Measurements from ENCODE around the gene CTNNBL1.

The CTNNBL1 gene

DNA sequence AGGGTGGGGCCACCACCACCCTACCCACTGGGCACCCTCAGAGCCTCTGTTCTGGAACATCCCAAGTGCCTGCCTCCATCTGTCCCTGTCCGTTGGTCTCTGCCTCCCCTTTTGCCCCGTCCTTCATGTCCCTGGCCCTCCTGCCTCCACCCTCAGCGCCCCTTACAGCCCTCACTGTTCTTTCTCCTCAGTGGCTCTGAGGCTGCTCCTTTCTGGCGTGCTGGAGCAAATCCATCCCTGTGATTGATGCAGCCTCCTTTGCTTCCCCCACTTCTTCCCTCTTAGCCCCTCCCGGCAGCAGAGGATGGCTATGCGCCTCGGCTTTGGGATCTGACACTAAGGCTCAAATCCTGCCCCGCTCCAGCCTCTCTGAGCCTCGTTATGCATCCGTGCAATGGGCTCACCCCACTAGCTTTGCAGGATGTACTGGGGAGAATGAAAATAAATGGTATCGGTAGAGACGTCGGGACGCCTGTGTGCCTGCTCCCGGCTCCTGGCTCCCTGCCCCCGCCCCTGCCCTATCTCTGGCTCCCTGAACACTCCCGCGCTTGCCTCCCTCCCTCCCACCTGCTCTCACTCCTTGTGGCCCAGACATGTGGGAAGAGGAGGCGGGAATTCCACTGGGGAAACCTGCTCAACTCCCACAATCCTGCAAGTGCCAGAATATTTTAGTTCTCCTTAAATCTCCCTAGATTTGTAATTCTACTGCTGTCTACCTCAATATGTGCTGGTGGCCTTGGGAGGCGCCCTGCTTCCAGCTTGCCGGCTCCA, 222.2 kb downstream of the CTNNBL1 start:
- H3K9ac ChIP-seq: no peak overlapping the region
- peaks cover 4% of the 10 kb centered on the region for H3K27me3 ChIP-seq (ENCODE audit: control insufficient read depth, insufficient read depth, low read length)
- H3K27ac ChIP-seq: no peak overlapping the region
- no peaks in the 10 kb centered on the region for H3K36me3 ChIP-seq (ENCODE audit: control insufficient read depth, insufficient read depth, low read length)
- no peaks in the 10 kb centered on the region for H3K4me1 ChIP-seq
- H2AFZ ChIP-seq: no peak overlapping the region
- no peaks in the 10 kb centered on the region for H3K9me3 ChIP-seq (ENCODE audit: control insufficient read depth, low read length)
- H3K79me2 ChIP-seq: no peaks in the 10 kb centered on the region
- TF ChIP-seq, protein P1, sequence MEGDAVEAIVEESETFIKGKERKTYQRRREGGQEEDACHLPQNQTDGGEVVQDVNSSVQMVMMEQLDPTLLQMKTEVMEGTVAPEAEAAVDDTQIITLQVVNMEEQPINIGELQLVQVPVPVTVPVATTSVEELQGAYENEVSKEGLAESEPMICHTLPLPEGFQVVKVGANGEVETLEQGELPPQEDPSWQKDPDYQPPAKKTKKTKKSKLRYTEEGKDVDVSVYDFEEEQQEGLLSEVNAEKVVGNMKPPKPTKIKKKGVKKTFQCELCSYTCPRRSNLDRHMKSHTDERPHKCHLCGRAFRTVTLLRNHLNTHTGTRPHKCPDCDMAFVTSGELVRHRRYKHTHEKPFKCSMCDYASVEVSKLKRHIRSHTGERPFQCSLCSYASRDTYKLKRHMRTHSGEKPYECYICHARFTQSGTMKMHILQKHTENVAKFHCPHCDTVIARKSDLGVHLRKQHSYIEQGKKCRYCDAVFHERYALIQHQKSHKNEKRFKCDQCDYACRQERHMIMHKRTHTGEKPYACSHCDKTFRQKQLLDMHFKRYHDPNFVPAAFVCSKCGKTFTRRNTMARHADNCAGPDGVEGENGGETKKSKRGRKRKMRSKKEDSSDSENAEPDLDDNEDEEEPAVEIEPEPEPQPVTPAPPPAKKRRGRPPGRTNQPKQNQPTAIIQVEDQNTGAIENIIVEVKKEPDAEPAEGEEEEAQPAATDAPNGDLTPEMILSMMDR (IDR thresholded peaks at IDR 0.05): no peak
- no peak overlapping the region for H3K4me2 ChIP-seq (ENCODE audit: low read length)
- H3K4me3 ChIP-seq (ENCODE audit: low read depth, low read length): no peak overlapping the region

DNA sequence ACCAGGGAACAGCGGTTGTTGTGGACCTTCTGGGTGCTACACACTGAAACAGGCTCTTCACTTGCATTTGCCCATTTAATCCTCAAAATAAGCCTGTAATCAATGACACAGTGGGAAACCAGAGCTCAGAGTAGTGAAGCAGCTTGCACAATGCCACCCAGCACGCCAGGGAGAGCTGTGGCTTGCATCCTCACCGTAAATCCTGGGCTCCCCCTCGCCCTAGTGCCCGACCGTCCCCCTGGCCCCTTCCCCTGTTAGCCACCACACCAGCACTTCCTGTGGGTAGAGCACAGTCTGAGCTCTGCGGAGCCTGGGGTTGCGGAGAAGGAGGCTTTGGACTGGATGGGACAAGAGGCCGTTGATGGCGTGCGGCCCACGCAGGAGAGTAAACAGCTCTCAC, 223.6 kb downstream of the CTNNBL1 start:
- H3K27ac ChIP-seq: no peak overlapping the region
- no peaks in the 10 kb centered on the region for H3K27me3 ChIP-seq (ENCODE audit: control insufficient read depth, insufficient read depth, low read length)
- no peaks in the 10 kb centered on the region for H3K36me3 ChIP-seq (ENCODE audit: control insufficient read depth, insufficient read depth, low read length)
- no peak overlapping the region for H2AFZ ChIP-seq
- TF ChIP-seq, protein P1 (IDR thresholded peaks at IDR 0.05): no peak
- no peaks in the 10 kb centered on the region for H3K79me2 ChIP-seq
- H3K4me2 ChIP-seq (ENCODE audit: low read length): no peak overlapping the region
- H3K4me3 ChIP-seq (ENCODE audit: low read depth, low read length): no peak overlapping the region
- H3K9me3 ChIP-seq (ENCODE audit: control insufficient read depth, low read length): no peaks in the 10 kb centered on the region
- H3K9ac ChIP-seq: no peak overlapping the region
- no peaks in the 10 kb centered on the region for H3K4me1 ChIP-seq

DNA sequence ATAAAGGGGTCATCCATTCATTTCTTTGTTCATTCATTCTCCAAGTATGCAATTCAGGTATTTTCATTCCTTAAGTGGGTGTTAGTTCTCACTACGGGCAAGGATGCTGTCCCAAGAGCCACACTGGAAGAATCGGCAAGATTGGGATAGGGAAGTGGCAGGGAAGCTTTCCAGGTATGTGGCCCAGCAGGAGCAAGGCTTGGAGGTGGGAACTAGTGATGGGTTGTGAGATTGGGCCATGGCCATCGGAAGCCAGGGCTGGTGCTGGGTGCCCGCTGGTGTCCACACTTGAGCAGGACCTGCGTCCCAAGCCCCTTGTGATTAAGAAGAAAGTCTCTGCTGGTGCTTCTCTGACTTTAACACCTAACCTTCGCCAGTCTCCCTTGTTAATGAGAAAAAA, 224.2 kb downstream of the CTNNBL1 start:
- Histone ChIP-seq H3K9ac (no peak overlapping the region), H3K79me2 (no peaks in the 10 kb centered on the region), H3K27ac (no peak overlapping the region), H3K9me3 (ENCODE audit: control insufficient read depth, low read length) (no peaks in the 10 kb centered on the region), H3K36me3 (ENCODE audit: control insufficient read depth, insufficient read depth, low read length) (no peaks in the 10 kb centered on the region), H3K4me3 (ENCODE audit: low read depth, low read length) (no peak overlapping the region), H3K4me2 (ENCODE audit: low read length) (no peak overlapping the region), H3K4me1 (no peaks in the 10 kb centered on the region), H3K27me3 (ENCODE audit: control insufficient read depth, insufficient read depth, low read length) (no peaks in the 10 kb centered on the region), H2AFZ (no peak overlapping the region)
- TF ChIP-seq, protein P1 (IDR thresholded peaks at IDR 0.05): no peak

DNA sequence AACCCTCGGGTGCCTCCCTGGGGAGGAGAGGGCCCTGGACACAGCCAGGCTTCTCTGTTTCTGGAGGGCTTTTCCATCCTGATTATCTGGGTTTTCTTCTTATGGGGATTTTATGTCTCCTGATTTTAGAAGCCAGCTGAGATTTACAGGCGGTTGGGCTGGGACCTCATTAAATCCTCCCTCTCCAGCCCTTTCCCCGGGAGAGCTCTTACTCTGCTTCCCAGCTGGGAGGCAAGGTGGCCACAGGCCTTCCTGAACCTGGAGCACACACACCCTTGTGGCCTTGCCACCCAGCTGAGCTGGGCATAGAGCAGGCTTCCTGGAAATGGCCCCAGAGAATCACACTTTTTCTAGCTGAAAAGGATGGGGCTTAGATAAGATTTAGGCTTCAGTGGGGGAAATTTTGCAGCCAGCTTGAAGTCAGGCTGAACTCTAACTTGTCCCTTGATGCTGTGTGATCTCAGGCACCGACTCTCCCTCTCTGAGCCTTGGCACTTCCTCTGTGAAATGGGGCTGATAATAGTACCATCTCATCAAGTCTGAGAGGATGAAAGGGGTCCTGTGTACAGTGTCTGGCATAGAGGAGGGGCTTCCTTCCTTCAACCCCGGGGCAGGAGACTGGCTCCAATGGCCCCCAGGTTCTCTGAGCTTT, 225.7 kb downstream of the CTNNBL1 start:
- H3K27me3 ChIP-seq (ENCODE audit: control insufficient read depth, insufficient read depth, low read length): no peaks in the 10 kb centered on the region
- H2AFZ ChIP-seq: no peak overlapping the region
- no peak overlapping the region for H3K9ac ChIP-seq
- no peaks in the 10 kb centered on the region for H3K4me1 ChIP-seq
- no peaks in the 10 kb centered on the region for H3K36me3 ChIP-seq (ENCODE audit: control insufficient read depth, insufficient read depth, low read length)
- no peaks in the 10 kb centered on the region for H3K9me3 ChIP-seq (ENCODE audit: control insufficient read depth, low read length)
- no peaks in the 10 kb centered on the region for H3K79me2 ChIP-seq
- no peak overlapping the region for H3K4me3 ChIP-seq (ENCODE audit: low read depth, low read length)
- H3K4me2 ChIP-seq (ENCODE audit: low read length): no peak overlapping the region
- no peak overlapping the region for H3K27ac ChIP-seq
- TF ChIP-seq, protein P1 (IDR thresholded peaks at IDR 0.05): no peak
